ENCODE data around the gene ARHGEF4. TPM values are rescaled to one million over a fixed set of nuclear protein-coding genes. Genes with fewer than 3 reads are reported as not detected.
A peak's percentile ranks its signal among the peaks of the same experiment; 100 is the strongest.

ARHGEF4 gene
- total RNA-seq, 1 donor from 2014 or later: 12.1 TPM

DNA sequence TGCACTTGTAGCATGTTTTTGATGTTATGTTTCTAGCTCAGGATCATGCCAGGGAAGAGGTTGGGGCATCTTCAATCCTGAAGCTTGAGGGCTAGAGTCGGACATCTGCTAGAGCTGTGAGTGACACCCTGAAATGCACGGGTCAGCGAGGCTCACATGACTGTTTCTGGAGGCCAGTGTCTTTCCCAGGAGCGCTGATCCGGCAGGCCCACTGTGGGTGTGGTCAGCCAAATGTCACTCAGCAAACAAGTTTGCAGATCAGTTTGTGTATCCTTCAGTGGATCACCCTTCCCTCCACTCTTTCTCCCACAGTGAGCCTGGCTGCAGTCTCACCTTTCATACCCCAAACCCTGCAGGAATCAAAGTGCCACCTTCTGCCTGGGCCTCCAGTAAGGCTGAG lies 23.0 kb upstream of the ARHGEF4 start:
- intact Hi-C loops (cut with DNase I): no loop called here
- ATAC-seq: no peak
- DNase-seq (ENCODE audit: low spot score): no peak

- ATAC-seq (no peak), DNase-seq (ENCODE audit: low spot score) (no peak)
- intact Hi-C loops (cut with DNase I): no loop called here
These were observed 21.6 kb upstream of the ARHGEF4 start for GRCh38 chr2:130814931-130815680.

DNA sequence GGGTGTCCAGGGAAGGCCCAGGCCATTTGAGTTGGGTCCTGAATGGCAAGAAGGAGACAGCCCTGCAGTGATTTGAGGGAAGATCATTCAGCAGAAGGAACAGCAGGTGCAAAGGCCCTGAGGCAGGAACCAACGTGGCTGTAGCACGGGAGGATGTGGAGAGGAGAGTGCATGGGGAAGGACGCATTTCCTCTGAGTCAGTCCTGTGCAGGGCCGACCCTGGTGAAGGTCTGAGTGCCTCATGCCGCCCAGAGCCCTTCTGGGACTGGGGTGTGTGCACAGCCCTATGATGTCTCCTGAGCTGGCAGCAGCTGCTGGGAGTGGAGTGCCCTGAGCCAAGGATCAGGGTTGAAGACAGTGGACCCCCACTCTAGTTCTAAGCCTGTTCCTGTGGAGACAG lies 17.9 kb upstream of the ARHGEF4 start:
- ATAC-seq: no peak
- DNase-seq (ENCODE audit: low spot score): no peak
- intact Hi-C loops (cut with DNase I): no loop called here

DNA sequence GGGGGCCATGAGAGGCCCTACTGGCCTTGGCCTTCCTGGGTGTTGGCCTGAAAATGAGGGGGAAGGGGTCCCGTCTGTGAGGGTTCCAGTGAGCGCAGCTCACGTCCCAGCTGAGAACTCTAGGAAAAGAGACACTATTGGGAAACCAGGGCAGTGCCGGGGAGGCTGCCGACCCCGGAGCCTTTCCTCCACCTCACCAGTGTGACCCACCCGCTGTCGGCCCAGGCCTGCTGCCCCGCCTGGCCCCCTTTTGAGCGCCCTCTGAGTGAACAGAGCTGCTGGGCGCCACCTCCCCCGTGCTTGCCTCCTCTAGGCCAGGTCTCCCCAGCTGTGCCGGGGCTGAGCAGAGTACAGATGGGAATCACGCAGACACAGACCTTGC lies 17.5 kb upstream of the ARHGEF4 start:
- DNase-seq (ENCODE audit: low spot score): no peak
- intact Hi-C loops (cut with DNase I): no loop called here
- no peak for ATAC-seq

DNA sequence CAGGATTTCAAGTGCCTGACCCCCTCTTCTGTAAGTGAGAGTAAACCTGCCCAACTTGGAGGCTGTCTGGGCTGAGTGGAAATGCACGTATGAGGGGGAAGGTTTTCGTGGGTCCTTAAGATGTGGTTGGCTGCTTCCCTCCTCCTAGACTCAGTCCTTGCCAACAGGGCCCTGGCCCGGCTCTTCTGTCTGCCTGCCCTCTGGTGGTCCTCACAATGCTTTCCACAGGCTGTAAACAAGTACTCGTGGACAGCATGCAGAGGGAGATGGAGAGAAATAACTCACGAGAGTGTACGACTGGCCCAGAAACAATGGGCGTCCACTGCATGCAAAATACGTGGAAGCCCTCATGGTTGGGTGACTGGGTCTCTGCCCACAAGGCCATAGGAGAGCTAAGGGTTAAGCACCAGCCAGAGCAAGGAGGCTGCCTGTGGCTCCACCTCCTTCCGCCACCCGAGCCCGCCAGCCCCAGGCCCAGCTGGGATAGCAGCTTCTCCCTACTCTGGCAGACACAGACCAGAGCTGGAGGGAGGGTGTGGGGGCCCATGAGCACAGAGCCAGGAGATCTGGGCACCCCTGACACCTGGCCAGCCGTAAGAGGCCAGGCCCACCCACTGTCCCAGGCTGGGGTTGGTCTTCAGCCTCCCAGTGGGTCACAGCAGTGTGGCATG lies 17.0 kb upstream of the ARHGEF4 start:
- ATAC-seq: peak; percentile 24
- DNase-seq (ENCODE audit: low spot score): no peak
- intact Hi-C loops (cut with DNase I): no loop called here

DNA sequence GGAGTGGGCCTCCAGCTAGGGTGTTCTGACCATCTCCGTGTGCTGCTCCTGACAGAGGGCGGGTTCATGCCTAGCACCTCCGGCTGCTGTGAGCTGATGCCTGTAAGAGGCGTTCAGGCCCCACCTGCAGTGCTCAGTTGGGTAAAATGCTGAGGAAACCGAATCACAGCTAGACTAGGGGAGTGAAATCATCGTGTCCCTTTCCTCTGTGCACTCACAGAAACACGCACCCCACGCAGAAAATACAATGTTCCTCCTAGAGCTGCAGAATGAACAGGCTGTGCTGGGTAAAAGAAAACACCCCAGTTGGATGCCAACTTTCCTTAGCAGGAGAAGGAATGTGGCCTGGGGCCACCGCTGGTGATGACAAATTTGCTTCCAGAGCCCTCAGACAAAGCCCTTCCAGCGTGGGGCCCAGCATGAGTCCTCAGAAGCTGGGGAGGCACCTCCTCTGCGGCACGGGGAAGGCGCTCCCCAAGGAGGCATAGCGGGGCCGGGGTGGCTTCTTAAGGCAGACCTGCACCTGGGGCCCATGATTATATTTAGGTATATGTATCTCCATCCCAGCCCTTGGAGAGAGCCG lies 16.3 kb upstream of the ARHGEF4 start:
- peak; percentile 33 for ATAC-seq
- DNase-seq (ENCODE audit: low spot score): no peak
- intact Hi-C loops (cut with DNase I): no loop called here

DNA sequence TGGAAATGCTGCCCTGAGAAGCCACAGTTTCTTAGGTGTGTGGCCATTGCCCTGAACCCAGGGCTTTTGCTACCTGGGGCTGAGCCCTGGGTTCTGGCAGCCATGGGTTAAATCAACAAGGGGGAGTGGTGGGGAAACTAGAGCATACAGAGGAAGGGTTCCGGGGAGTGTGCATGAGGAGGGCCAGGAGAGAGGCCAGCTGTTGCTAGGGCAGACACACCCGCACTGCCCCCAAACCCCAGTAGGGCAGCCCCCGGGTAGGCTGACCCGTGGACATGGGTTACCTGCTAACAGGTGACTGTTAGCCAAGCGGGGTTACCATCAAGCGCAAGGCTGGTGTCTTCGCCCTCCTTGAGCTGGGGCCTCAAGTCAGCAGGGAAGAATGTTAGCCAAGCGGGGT lies 14.8 kb upstream of the ARHGEF4 start:
- no peak for DNase-seq (ENCODE audit: low spot score)
- intact Hi-C loops (cut with DNase I): no loop called here
- no peak for ATAC-seq

DNA sequence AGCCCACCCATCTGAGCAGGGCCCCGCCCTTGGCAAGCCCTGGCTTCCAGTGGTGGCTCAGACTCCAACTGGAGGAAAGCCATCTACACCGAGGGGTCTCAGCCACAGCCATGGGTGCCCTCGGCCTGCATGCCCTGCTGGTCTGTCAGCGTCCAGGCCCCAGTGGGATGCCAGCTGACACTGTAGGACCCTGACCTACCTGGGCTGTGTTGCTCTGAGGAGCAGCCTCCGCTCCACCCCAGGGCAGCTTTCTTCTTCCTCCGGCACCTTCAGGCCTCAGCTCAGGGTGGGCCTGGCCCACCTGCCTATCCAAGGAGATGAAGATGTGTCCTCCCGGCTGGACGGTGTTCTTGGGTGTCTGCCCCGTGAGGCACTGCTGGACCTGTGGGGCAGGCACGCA lies 13.9 kb upstream of the ARHGEF4 start:
- ATAC-seq (no peak), DNase-seq (ENCODE audit: low spot score) (no peak)
- intact Hi-C loops (cut with DNase I): no loop called here

- ATAC-seq (no peak), DNase-seq (ENCODE audit: low spot score) (no peak)
- intact Hi-C loops (cut with DNase I): no loop called here
These were observed 13.4 kb upstream of the ARHGEF4 start for GRCh38 chr2:130823171-130823885.

GRCh38 chr2:130823886-130824491 lies 12.7 kb upstream of the ARHGEF4 start:
- DNase-seq (ENCODE audit: low spot score): no peak
- intact Hi-C loops (cut with DNase I): no loop called here

DNA sequence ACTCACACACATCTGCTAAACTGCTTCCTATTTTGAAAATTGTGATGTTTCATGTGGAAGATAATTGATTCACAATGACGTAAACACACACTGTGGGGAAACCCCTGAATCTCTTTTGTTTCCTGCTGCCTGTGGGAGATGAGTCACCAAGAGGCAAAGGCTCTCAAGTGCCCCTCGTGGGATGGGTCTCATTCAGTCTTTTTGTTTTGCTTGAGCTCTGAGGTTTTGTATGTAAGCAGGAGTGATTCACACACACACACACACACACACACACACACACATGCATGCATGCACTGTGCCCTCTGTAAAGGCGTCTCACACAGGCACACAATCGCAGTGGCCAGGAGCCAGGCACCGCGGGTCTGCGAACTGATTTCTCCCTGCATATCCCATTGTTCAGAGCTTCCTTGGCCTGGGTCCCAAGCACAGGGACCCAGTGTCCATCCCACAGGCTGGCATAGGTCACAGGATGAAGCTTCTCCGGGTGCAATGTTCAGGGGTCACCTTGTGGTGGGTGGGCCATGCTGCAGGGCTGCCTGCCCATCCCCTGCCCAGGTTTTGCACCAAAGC lies 12.1 kb upstream of the ARHGEF4 start:
- DNase-seq (ENCODE audit: low spot score): no peak
- ATAC-seq: peak; percentile 25
- intact Hi-C loops (cut with DNase I): no loop called here

More at GRCh38 chr2:130823886-130824491, 12.7 kb upstream of the ARHGEF4 start:
- no peak for ATAC-seq

DNA sequence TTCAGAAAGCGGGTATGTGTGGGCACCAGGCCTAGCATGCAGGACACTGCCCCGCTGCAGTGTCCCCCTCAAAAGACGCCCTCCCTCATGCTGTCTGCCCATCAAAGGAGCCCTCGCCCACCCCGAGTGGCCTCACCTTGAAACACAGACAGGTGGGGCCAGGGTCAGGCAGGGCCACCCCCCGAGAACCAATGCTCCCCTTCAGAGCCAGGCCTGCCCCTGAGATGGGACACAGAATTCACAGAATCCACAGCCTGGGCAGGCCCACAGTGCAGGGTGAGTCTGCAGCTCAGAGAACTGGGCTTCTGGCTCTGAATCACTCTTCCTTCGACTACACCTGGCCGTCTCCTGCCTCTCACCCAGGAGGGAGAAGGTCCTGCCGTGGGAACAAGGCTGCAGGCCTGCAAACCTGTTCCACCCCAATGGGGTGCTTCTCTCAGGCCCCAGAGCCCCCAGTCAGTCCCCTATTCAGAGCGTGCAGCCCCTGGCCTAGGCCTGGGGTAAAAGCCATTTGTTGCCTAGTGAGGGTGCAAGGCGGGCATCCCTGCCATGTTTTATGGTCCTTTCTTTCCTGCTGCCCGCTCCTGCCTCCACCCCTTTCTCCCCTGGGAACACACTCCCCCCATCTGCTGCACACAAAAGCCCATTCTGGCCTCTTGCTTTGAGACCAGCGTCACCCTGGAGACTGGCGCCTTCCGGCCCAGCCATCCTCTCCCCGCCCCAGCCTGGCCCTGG lies 11.3 kb upstream of the ARHGEF4 start:
- DNase-seq (ENCODE audit: low spot score): no peak
- peak; percentile 21 for ATAC-seq
- intact Hi-C loops (cut with DNase I): no loop called here

GRCh38 chr2:130825966-130826253 lies 10.8 kb upstream of the ARHGEF4 start:
- intact Hi-C loops (cut with DNase I): no loop called here
- ATAC-seq: no peak
- no peak for DNase-seq (ENCODE audit: low spot score)

- DNase-seq (ENCODE audit: low spot score) (no peak), ATAC-seq (no peak)
- intact Hi-C loops (cut with DNase I): no loop called here
These were observed 10.3 kb upstream of the ARHGEF4 start for GRCh38 chr2:130826419-130826818.

- DNase-seq (ENCODE audit: low spot score): no peak
- intact Hi-C loops (cut with DNase I): no loop called here
- no peak for ATAC-seq
These were observed 9.8 kb upstream of the ARHGEF4 start for GRCh38 chr2:130826821-130827501.

- DNase-seq (ENCODE audit: low spot score): no peak
- intact Hi-C loops (cut with DNase I): no loop called here
- ATAC-seq: no peak
These were observed 9.0 kb upstream of the ARHGEF4 start for GRCh38 chr2:130827502-130828251.

GRCh38 chr2:130828461-130828860 lies 8.3 kb upstream of the ARHGEF4 start:
- intact Hi-C loops (cut with DNase I): no loop called here
- DNase-seq (ENCODE audit: low spot score) (no peak), ATAC-seq (no peak)

All from sciatic nerve (tissue), 2 donors.